Measurements from ENCODE around the gene ACAP3. TPM values are rescaled to one million over a fixed set of nuclear protein-coding genes. Genes with fewer than 3 reads are reported as not detected.

Gene ACAP3
- polyA plus RNA-seq, 2 of the 4 experiments (the other 2 are of a cell fraction) = 6.6 to 24.2 TPM

- WGBS (ENCODE audit: missing lambda C conversion rate) = 87% methylated on average over 29 of the region's 37 CpGs
- FAIRE-seq = no peak
- H3K9me3 ChIP-seq = no peaks in the 10 kb centered on the region
- no peak for ATAC-seq
- POLR2A ChIA-PET = no interaction called here
- CTCF ChIA-PET = interaction anchor here (0.7 kb wide), 1 partner anchor 312 kb away, joined by 3 read pairs; no protein-coding TSS in a partner anchor
- TF ChIP-seq, protein P1, sequence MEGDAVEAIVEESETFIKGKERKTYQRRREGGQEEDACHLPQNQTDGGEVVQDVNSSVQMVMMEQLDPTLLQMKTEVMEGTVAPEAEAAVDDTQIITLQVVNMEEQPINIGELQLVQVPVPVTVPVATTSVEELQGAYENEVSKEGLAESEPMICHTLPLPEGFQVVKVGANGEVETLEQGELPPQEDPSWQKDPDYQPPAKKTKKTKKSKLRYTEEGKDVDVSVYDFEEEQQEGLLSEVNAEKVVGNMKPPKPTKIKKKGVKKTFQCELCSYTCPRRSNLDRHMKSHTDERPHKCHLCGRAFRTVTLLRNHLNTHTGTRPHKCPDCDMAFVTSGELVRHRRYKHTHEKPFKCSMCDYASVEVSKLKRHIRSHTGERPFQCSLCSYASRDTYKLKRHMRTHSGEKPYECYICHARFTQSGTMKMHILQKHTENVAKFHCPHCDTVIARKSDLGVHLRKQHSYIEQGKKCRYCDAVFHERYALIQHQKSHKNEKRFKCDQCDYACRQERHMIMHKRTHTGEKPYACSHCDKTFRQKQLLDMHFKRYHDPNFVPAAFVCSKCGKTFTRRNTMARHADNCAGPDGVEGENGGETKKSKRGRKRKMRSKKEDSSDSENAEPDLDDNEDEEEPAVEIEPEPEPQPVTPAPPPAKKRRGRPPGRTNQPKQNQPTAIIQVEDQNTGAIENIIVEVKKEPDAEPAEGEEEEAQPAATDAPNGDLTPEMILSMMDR (IDR thresholded peaks at IDR 0.05) = no peak
- TF ChIP-seq PHF8 (IDR thresholded peaks at IDR 0.05; ENCODE audit: borderline replicate concordance, low read depth) (no peak), MAFK (IDR thresholded peaks at IDR 0.05; ENCODE audit: partially characterized antibody) (no peak), HEYL (CRISPR knock-in tag; IDR thresholded peaks at IDR 0.05) (no peak), FOXS1 (CRISPR knock-in tag; IDR thresholded peaks at IDR 0.05) (no peak), FOSL2 (IDR thresholded peaks at IDR 0.05) (no peak), FOSL2 (CRISPR knock-in tag; IDR thresholded peaks at IDR 0.05) (no peak), NR3C1 (IDR thresholded peaks at IDR 0.05) (no peak), BHLHE40 (IDR thresholded peaks at IDR 0.05; ENCODE audit: low read depth, low read length) (no peak), RCOR1 (IDR thresholded peaks at IDR 0.05; ENCODE audit: low read depth, low read length) (no peak)
- H3K27ac ChIP-seq = no peak overlapping the region
- H3K4me2 ChIP-seq = no peak overlapping the region
- H3K4me3 ChIP-seq = no peak overlapping the region
- peaks cover 22% of the 10 kb centered on the region for H3K4me1 ChIP-seq
- DNase-seq (ENCODE audit: low read depth in 1 of 2, low spot score in 1 of 2) = no peak
Observed at GRCh38 chr1:1313500-1314236, 5.9 kb upstream of the ACAP3 start.

DNA sequence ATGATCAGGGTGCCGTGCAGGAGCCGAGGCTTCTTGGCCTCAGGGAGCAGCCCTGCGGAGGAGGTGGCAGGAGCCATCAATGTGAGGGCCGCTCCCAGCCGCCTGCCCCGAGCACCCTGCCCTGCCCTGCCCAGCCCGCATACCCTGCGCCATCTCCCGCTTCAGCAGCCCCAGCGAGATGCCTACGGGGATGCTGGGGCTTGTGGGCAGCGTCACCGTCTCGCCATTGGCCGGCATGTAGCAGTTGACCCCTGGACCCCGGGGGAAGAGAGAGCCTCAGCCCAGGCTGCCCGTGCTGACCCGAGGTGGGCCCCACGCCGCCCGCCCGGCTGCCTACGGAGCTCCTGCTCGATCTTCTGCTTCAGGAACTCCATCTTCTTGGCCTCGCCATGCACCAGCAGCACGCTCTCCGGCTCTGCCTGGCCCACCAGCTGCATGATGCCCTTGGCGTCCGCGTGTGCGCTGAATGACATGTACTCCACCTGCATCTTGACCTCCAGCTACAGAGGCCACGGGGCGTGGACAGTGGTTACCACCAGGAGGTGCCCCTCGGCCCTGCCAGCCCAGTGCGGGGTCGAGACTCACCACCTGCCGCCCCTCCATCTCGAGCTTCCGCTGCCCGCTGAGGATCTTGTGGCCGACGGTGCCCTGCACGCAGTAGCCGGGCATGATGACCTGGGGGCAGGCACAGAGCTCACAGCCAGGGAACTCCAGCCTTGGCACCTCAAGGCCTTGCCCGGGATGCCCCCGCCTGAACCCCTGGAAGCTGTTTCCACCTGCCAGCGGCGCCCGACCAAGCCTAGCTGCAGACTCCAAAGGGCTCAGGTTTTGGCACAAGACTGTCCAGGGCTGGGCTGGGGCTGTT, 5.0 kb upstream of the ACAP3 start:
- CTCF ChIA-PET = interaction anchor here (1.6 kb wide), 1 partner anchor 11 kb away, joined by 4 read pairs; no protein-coding TSS in a partner anchor
- no peak for TF ChIP-seq EP300 (IDR thresholded peaks at IDR 0.05)
- TF ChIP-seq ZFP36 (IDR thresholded peaks at IDR 0.05; ENCODE audit: borderline replicate concordance, partially characterized antibody) = no peak
- no peak for TF ChIP-seq ELK1 (IDR thresholded peaks at IDR 0.05; ENCODE audit: low read depth, low read length)
- no peak for TF ChIP-seq JUNB (IDR thresholded peaks at IDR 0.05)
- TF ChIP-seq EHF (CRISPR knock-in tag; IDR thresholded peaks at IDR 0.05) = no peak
- TF ChIP-seq FOSL2 (IDR thresholded peaks at IDR 0.05) = no peak
- no peak for TF ChIP-seq FOSL2 (CRISPR knock-in tag; IDR thresholded peaks at IDR 0.05)
- TF ChIP-seq, protein P1 (IDR thresholded peaks at IDR 0.05) = no peak
- TF ChIP-seq USF2 (IDR thresholded peaks at IDR 0.05) = no peak
- no peak for TF ChIP-seq HEYL (CRISPR knock-in tag; IDR thresholded peaks at IDR 0.05)
- no peak for TF ChIP-seq BHLHE40 (IDR thresholded peaks at IDR 0.05; ENCODE audit: low read depth, low read length)
- 94% methylated on average over 20 of the region's 49 CpGs for WGBS (ENCODE audit: missing lambda C conversion rate)

More for the DNA sequence above, 5.0 kb upstream of the ACAP3 start:
- H3K4me1 ChIP-seq = peaks cover 12% of the 10 kb centered on the region
- no peak overlapping the region for H3K27ac ChIP-seq
- no peak overlapping the region for H3K4me3 ChIP-seq
- POLR2A ChIA-PET = interaction anchor here (1.0 kb wide), 1 partner anchor 87 kb away, joined by 3 read pairs; the partner anchor contains the start of gene CCNL2
- no peak overlapping the region for H3K4me2 ChIP-seq
- no peaks in the 10 kb centered on the region for H3K9me3 ChIP-seq
- DNase-seq (ENCODE audit: low read depth in 1 of 2, low spot score in 1 of 2) = no peak
- FAIRE-seq = no peak
- no peak for ATAC-seq
